Small intestine (tissue), 7 donors: ENCODE results near the gene SSTR3. TPM values are rescaled to one million over a fixed set of nuclear protein-coding genes. Genes with fewer than 3 reads are reported as not detected.

Source experiments
- DNase-seq, 2 donors: peaks; one replicate each; pipeline versions ENCODE4 v3.0.0 to v3.0.0-alpha.2; 2013
- FAIRE-seq: peaks from 2 replicates; lab custom pipeline; 2012; peaks lifted over from hg19 to GRCh38; lab: Jason Lieb, UNC
- H3K27ac ChIP-seq, 3 donors: one replicate each; pipeline ENCODE4 v1.5.1; 2013; ENCODE audit warnings: low read length in 2 of 3, mild to moderate bottlenecking in 2 of 3, control low read depth in 1 of 3, inconsistent platforms in 1 of 3, low read depth in 1 of 3, moderate library complexity in 1 of 3
- H3K27me3 ChIP-seq, 3 donors: one replicate each; pipeline ENCODE4 v1.6.1; 2013; ENCODE audit warnings: low read length in 3 of 3, inconsistent platforms in 1 of 3; ENCODE audit not compliant: control insufficient read depth in 3 of 3, insufficient read depth in 3 of 3
- H3K36me3 ChIP-seq, 3 donors: one replicate each; pipeline ENCODE4 v1.6.1; 2013; ENCODE audit warnings: low read length in 3 of 3, inconsistent platforms in 1 of 3, low read depth in 1 of 3, mild to moderate bottlenecking in 1 of 3, moderate library complexity in 1 of 3; ENCODE audit not compliant: control insufficient read depth in 3 of 3, insufficient read depth in 2 of 3
- H3K4me1 ChIP-seq, 3 donors: one replicate each; pipeline ENCODE4 v1.6.1; 2013; ENCODE audit warnings: low read length in 2 of 3, inconsistent platforms in 1 of 3, low read depth in 1 of 3, mild to moderate bottlenecking in 1 of 3, moderate library complexity in 1 of 3; ENCODE audit not compliant: control insufficient read depth in 3 of 3, insufficient read depth in 2 of 3
- H3K4me3 ChIP-seq, 3 donors: one replicate each; pipeline ENCODE4 v1.5.1; 2013; ENCODE audit warnings: low read length in 3 of 3, control low read depth in 1 of 3, inconsistent platforms in 1 of 3, low read depth in 1 of 3, mild to moderate bottlenecking in 1 of 3, moderate library complexity in 1 of 3
- H3K9me3 ChIP-seq, 2 donors: one replicate each; pipeline ENCODE4 v1.6.1; 2013; ENCODE audit warnings: low read depth in 1 of 2, low read length in 1 of 2; ENCODE audit not compliant: control insufficient read depth in 2 of 2, insufficient read depth in 1 of 2
- WGBS, 3 donors: extraction: QIAGEN DNeasy Blood & Tissue Kit; methylation state at CpG; one replicate each; pipeline ENCODE4 v1.1.7; 2013; 5-methylcytosine and 5-hydroxymethylcytosine counted together
- polyA plus RNA-seq, 4 donors: library from polyadenylated mRNA; stranded (reverse) in 3 of 4; unstranded in 1 of 4; fragments of 200-250 nt in 3 of 4; fragments of 120-200 nt in 1 of 4; gene quantifications; one replicate each; pipeline versions ENCODE4 v1.2.1 to v1.2.3, GENCODE V29; 2013
- donor health status: healthy with polysubstance abuse.
- donor health status: control.
- donor health status: control.
- donor health status: Bipolar disorder and iron deficiency.
- donor health status: healthy.

The SSTR3 gene
- polyA plus RNA-seq, 4 donors, result 0.09 to 0.49 TPM; not detected in 2

GRCh38 chr22:37226514-37226913 lies 14.2 kb upstream of the SSTR3 start:
- FAIRE-seq, result no peak
- H3K27me3 ChIP-seq, result no peaks in the 10 kb centered on the region
- no peak for DNase-seq
- H3K9me3 ChIP-seq, result peaks cover 0 to 4% of the 10 kb centered on the region in 2 donors
- no peaks in the 10 kb centered on the region for H3K4me1 ChIP-seq
- H3K4me3 ChIP-seq, result no peak overlapping the region
- WGBS, 3 donors, result 84 to 91% (median 87%) methylated on average over 14 of the region's 14 CpGs
- peaks cover 0 to 25% (median 0%) of the 10 kb centered on the region in 3 donors for H3K36me3 ChIP-seq
- no peak overlapping the region for H3K27ac ChIP-seq

DNA sequence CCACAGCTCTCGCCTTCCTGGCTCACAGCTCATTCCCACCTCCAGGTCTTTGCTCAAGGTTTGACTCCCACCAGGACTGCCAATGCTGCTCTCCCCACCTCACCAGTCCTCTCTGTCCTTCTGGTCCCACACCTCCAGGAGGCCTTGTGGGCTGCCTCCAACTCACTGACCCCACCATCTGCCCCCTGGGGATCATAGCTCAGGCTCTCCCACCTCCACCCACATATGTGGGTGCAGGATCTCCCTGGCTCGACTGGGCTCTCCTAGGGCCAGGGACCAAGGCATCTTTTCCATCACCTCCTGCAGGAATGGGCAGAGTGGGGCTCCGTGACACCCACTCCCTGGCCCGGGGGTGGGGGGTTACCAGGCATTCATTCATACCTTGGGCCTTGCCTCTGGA lies 13.8 kb upstream of the SSTR3 start:
- Histone ChIP-seq H3K36me3 (peaks cover 0 to 22% (median 0%) of the 10 kb centered on the region in 3 donors), H3K9me3 (peaks cover 0 to 4% of the 10 kb centered on the region in 2 donors), H3K4me1 (no peaks in the 10 kb centered on the region), H3K27ac (no peak overlapping the region), H3K4me3 (no peak overlapping the region), H3K27me3 (no peaks in the 10 kb centered on the region)
- FAIRE-seq (no peak), DNase-seq (no peak)
- 88 to 92% (median 89%) methylated on average over 4 of the region's 4 CpGs for WGBS, 3 donors

DNA sequence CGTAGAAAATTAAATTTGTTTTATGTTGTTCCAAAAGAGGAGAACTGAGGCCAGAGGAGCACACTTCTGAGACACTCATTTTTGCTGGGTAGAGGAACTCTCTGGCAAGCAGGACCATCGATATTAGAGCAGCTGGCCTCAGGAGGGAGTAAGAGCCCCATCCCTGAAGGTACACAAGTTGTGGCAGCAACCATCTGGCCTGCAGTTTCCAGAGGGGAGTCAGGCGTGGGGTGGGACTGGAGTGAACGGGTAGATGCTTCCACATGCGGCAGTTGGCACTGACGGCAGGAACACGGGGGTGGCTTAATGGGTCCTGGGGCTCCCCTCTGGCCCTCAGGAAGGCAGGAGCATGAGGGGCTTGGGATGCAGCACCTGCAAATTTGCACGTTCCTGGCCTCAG lies 13.2 kb upstream of the SSTR3 start:
- Histone ChIP-seq H3K27ac (peak overlapping the region in 1 of 3 donors; percentile 13), H3K36me3 (peaks cover 0 to 19% (median 0%) of the 10 kb centered on the region in 3 donors), H3K9me3 (peaks cover 0 to 4% of the 10 kb centered on the region in 2 donors), H3K4me1 (no peaks in the 10 kb centered on the region), H3K4me3 (no peak overlapping the region), H3K27me3 (no peaks in the 10 kb centered on the region)
- FAIRE-seq, result no peak
- DNase-seq, result no peak
- 58 to 66% (median 60%) methylated on average over 8 of the region's 8 CpGs for WGBS, 3 donors

- Histone ChIP-seq H3K27ac (no peak overlapping the region), H3K9me3 (peaks cover 0 to 4% of the 10 kb centered on the region in 2 donors), H3K4me1 (no peaks in the 10 kb centered on the region), H3K4me3 (no peak overlapping the region), H3K27me3 (no peaks in the 10 kb centered on the region), H3K36me3 (peaks cover 0 to 18% (median 0%) of the 10 kb centered on the region in 3 donors)
- no peak for FAIRE-seq
- no peak for DNase-seq
- WGBS, 3 donors, result 60 to 67% (median 66%) methylated on average over 8 of the region's 8 CpGs
These were observed 12.6 kb upstream of the SSTR3 start for GRCh38 chr22:37224757-37225420.

DNA sequence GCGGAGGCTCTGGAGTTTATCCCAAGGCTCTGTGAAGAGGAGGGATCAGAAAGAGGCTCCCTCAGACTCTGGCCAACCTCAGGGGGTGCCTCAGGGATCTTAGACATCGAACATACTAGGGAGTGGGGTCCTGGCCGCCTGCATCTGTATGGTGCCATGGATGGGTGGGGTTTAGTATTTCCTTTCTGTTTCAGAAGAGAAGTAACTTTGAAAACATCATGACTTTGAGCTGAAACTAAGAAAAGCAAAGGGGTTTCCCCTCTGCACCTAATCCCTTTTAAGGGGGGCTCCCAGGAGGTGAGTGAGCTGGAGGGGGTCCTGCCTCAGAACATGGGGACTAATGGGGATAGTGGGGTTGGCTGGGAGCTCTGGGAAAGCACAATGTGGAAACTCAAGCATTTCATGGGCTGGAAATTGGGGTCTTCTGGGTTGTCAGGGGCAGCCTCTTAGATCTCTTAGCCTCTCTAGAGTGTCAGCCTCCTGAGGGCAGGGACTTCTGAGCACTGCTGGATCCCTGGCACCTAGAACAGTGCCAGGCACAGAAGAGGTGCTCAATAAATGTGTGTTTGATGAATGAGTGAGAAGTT lies 11.8 kb upstream of the SSTR3 start:
- DNase-seq, result no peak
- WGBS, 3 donors, result 66 to 79% (median 68%) methylated on average over 3 of the region's 3 CpGs
- peak overlapping the region in 1 of 3 donors; percentile 41 for H3K27ac ChIP-seq
- H3K4me1 ChIP-seq, result no peaks in the 10 kb centered on the region
- peaks cover 0 to 17% (median 0%) of the 10 kb centered on the region in 3 donors for H3K36me3 ChIP-seq
- H3K4me3 ChIP-seq, result no peak overlapping the region
- peaks cover 0 to 4% of the 10 kb centered on the region in 2 donors for H3K9me3 ChIP-seq
- no peaks in the 10 kb centered on the region for H3K27me3 ChIP-seq
- FAIRE-seq, result no peak

DNA sequence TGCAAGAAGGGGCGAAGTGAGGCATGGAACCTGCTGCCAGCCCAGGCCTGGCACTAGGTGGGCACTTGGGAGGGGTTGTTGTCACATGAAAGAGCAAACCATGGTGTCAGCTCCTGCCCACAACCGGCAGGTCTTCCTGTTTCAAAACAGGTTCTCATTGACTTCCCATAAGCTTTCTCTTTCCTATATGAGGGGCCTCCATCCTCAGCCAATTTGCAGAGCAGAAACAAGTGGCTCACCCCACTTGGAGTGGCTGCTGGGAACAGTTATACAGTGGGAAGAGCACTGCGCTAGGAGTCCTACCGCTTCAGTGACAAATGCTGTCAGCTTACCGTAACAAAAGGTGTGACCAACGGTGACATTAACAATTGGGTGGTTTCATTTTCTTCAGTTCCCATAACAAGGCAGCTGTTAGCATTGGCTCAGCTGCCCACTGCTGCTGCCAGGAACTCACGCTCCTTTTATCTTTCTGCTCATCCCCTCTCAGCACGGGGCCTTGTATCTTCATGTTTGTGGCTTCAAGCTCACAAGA lies 10.2 kb upstream of the SSTR3 start:
- DNase-seq (no peak), FAIRE-seq (no peak)
- WGBS, 3 donors, result 60 to 64% (median 64%) methylated on average over 8 of the region's 8 CpGs

DNA sequence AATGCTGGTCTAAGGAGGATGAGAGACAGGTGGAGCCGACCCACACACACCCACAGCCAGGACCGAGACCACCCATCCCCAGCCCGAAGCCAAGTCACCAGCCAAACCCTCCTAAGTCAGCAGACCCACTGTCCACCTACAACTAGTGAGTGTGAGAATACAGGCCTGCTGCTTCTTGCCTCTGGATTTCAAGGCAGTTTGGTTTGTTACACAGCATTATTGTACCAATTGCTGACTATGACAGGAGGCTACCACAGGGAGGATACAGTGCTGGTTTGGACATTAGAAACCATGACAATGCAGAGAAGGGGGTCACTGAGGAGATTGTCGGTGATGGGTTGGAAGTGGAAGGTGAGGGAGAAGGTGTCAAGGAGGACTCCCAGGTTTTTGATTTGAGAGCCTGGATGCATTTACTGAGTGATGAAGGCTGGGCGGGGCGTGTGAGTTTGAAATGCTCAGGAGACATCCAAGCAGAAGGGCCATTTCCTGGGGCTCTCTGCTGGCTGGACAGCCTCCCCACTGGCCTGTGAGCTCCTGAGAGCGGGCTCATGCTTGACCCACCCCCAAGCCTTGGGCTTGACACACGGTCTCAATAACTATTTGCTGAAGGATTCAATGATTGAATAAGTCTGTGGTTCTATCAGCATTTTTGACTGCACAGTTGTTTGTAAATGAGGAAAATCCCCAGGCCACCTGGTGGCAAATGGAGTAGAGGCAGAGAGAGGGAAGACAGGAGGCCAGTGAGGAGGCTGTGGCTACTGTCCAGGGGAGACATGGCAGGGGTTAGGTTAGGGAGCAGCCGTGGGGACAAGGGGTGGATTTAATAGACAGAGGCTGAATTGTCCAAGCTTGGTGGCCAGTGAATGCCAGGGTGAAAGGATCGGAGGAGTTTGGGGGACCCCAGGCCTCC lies 9.4 kb upstream of the SSTR3 start:
- Histone ChIP-seq H3K36me3 (peaks cover 0 to 12% (median 0%) of the 10 kb centered on the region in 3 donors), H3K27me3 (no peaks in the 10 kb centered on the region), H3K4me3 (no peak overlapping the region), H3K4me1 (no peaks in the 10 kb centered on the region), H3K9me3 (peaks cover 0 to 4% of the 10 kb centered on the region in 2 donors), H3K27ac (peak overlapping the region in 1 of 3 donors; percentile 69)
- DNase-seq (no peak), FAIRE-seq (no peak)
- 90 to 95% (median 94%) methylated on average over 10 of the region's 10 CpGs for WGBS, 3 donors

More for the DNA sequence above, 10.2 kb upstream of the SSTR3 start:
- Histone ChIP-seq H3K27me3 (no peaks in the 10 kb centered on the region), H3K9me3 (peaks cover 0 to 4% of the 10 kb centered on the region in 2 donors), H3K27ac (peak overlapping the region in 1 of 3 donors; percentile 69), H3K4me3 (no peak overlapping the region), H3K4me1 (no peaks in the 10 kb centered on the region), H3K36me3 (peaks cover 0 to 12% (median 0%) of the 10 kb centered on the region in 3 donors)

DNA sequence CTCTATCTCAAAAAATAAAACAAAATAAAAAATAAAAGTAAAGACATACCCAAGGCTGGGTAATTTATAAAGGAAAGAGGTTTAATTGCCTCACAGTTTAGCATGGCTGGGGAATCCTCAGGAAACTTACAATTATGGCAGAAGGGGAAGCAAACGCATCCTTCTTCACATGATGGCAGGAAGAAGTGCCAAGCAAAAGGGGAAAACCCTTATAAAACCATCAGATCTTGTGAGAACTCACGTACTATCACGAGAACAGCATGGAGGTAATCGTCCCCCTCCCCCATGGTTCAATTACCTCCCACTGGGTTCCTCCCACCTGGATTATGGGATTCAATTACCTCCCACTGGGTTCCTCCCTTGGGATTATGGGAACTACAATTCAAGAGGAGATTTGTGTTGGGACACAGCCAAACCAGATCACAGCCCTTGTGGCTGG lies 8.3 kb upstream of the SSTR3 start:
- no peak for DNase-seq
- H3K4me1 ChIP-seq, result no peaks in the 10 kb centered on the region
- H3K27ac ChIP-seq, result peak overlapping the region in 1 of 3 donors; percentile 1
- WGBS, 3 donors, result 58 to 70% (median 63%) methylated on average over 4 of the region's 4 CpGs
- H3K36me3 ChIP-seq, result peaks cover 0 to 2% (median 0%) of the 10 kb centered on the region in 3 donors
- no peak for FAIRE-seq
- H3K4me3 ChIP-seq, result no peak overlapping the region
- peaks cover 0 to 4% of the 10 kb centered on the region in 2 donors for H3K9me3 ChIP-seq
- H3K27me3 ChIP-seq, result no peaks in the 10 kb centered on the region
